ENCODE results near the gene DPM1.
A peak's percentile ranks its signal among the peaks of the same experiment; 100 is the strongest.

The DPM1 gene

GRCh38 chr20:50993876-50994275 lies 35.5 kb upstream of the DPM1 start:
- Histone ChIP-seq H3K4me1 (ENCODE audit: control insufficient read depth, insufficient read depth, low read length, unreplicated experiment) (peaks cover 7% of the 10 kb centered on the region), H3K27ac (ENCODE audit: low read depth, low read length) (no peak overlapping the region)

GRCh38 chr20:50992733-50993457 lies 34.6 kb upstream of the DPM1 start:
- Histone ChIP-seq H3K79me2 (ENCODE audit: control insufficient read depth, insufficient read depth, low read length, unreplicated experiment) (no peaks in the 10 kb centered on the region), H3K36me3 (ENCODE audit: insufficient read depth, low read length) (no peaks in the 10 kb centered on the region), H3K27me3 (ENCODE audit: insufficient read depth, low read length) (no peaks in the 10 kb centered on the region), H3K4me3 (ENCODE audit: low read depth, low read length) (no peak overlapping the region), H2AFZ (ENCODE audit: low read length, unreplicated experiment) (no peak overlapping the region), H3K4me1 (ENCODE audit: control insufficient read depth, insufficient read depth, low read length, unreplicated experiment) (peaks cover 7% of the 10 kb centered on the region), H3K27ac (ENCODE audit: low read depth, low read length) (no peak overlapping the region)

More at GRCh38 chr20:50993876-50994275, 35.5 kb upstream of the DPM1 start:
- H3K79me2 ChIP-seq (ENCODE audit: control insufficient read depth, insufficient read depth, low read length, unreplicated experiment), result no peaks in the 10 kb centered on the region
- no peak overlapping the region for H3K4me3 ChIP-seq (ENCODE audit: low read depth, low read length)
- H3K27me3 ChIP-seq (ENCODE audit: insufficient read depth, low read length), result no peaks in the 10 kb centered on the region
- no peaks in the 10 kb centered on the region for H3K36me3 ChIP-seq (ENCODE audit: insufficient read depth, low read length)
- H2AFZ ChIP-seq (ENCODE audit: low read length, unreplicated experiment), result no peak overlapping the region

GRCh38 chr20:50992336-50992732 lies 34.0 kb upstream of the DPM1 start:
- peaks cover 7% of the 10 kb centered on the region for H3K4me1 ChIP-seq (ENCODE audit: control insufficient read depth, insufficient read depth, low read length, unreplicated experiment)
- no peak overlapping the region for H2AFZ ChIP-seq (ENCODE audit: low read length, unreplicated experiment)
- no peak overlapping the region for H3K4me3 ChIP-seq (ENCODE audit: low read depth, low read length)

GRCh38 chr20:50991076-50991475 lies 32.7 kb upstream of the DPM1 start:
- Histone ChIP-seq H3K79me2 (ENCODE audit: control insufficient read depth, insufficient read depth, low read length, unreplicated experiment) (no peaks in the 10 kb centered on the region), H3K4me1 (ENCODE audit: control insufficient read depth, insufficient read depth, low read length, unreplicated experiment) (no peaks in the 10 kb centered on the region), H3K4me3 (ENCODE audit: low read depth, low read length) (no peak overlapping the region), H2AFZ (ENCODE audit: low read length, unreplicated experiment) (no peak overlapping the region), H3K27me3 (ENCODE audit: insufficient read depth, low read length) (no peaks in the 10 kb centered on the region), H3K27ac (ENCODE audit: low read depth, low read length) (no peak overlapping the region), H3K36me3 (ENCODE audit: insufficient read depth, low read length) (no peaks in the 10 kb centered on the region)

More at GRCh38 chr20:50992336-50992732, 34.0 kb upstream of the DPM1 start:
- Histone ChIP-seq H3K79me2 (ENCODE audit: control insufficient read depth, insufficient read depth, low read length, unreplicated experiment) (no peaks in the 10 kb centered on the region), H3K27me3 (ENCODE audit: insufficient read depth, low read length) (no peaks in the 10 kb centered on the region), H3K36me3 (ENCODE audit: insufficient read depth, low read length) (no peaks in the 10 kb centered on the region), H3K27ac (ENCODE audit: low read depth, low read length) (no peak overlapping the region)

GRCh38 chr20:50987493-50988210 lies 29.3 kb upstream of the DPM1 start:
- Histone ChIP-seq H3K79me2 (ENCODE audit: control insufficient read depth, insufficient read depth, low read length, unreplicated experiment) (no peaks in the 10 kb centered on the region), H3K27me3 (ENCODE audit: insufficient read depth, low read length) (no peaks in the 10 kb centered on the region), H3K4me1 (ENCODE audit: control insufficient read depth, insufficient read depth, low read length, unreplicated experiment) (peaks cover 2% of the 10 kb centered on the region), H3K4me3 (ENCODE audit: low read depth, low read length) (no peak overlapping the region), H2AFZ (ENCODE audit: low read length, unreplicated experiment) (peak overlapping the region; percentile 61), H3K27ac (ENCODE audit: low read depth, low read length) (no peak overlapping the region), H3K36me3 (ENCODE audit: insufficient read depth, low read length) (no peaks in the 10 kb centered on the region)

GRCh38 chr20:50983321-50983720 lies 25.0 kb upstream of the DPM1 start:
- Histone ChIP-seq H3K79me2 (ENCODE audit: control insufficient read depth, insufficient read depth, low read length, unreplicated experiment) (no peaks in the 10 kb centered on the region), H3K27ac (ENCODE audit: low read depth, low read length) (no peak overlapping the region), H3K27me3 (ENCODE audit: insufficient read depth, low read length) (no peaks in the 10 kb centered on the region), H3K4me1 (ENCODE audit: control insufficient read depth, insufficient read depth, low read length, unreplicated experiment) (peaks cover 30% of the 10 kb centered on the region), H3K36me3 (ENCODE audit: insufficient read depth, low read length) (no peaks in the 10 kb centered on the region), H2AFZ (ENCODE audit: low read length, unreplicated experiment) (no peak overlapping the region), H3K4me3 (ENCODE audit: low read depth, low read length) (no peak overlapping the region)

- Histone ChIP-seq H3K27me3 (ENCODE audit: insufficient read depth, low read length) (no peaks in the 10 kb centered on the region), H3K79me2 (ENCODE audit: control insufficient read depth, insufficient read depth, low read length, unreplicated experiment) (no peaks in the 10 kb centered on the region), H2AFZ (ENCODE audit: low read length, unreplicated experiment) (no peak overlapping the region), H3K4me3 (ENCODE audit: low read depth, low read length) (no peak overlapping the region), H3K4me1 (ENCODE audit: control insufficient read depth, insufficient read depth, low read length, unreplicated experiment) (peaks cover 30% of the 10 kb centered on the region), H3K27ac (ENCODE audit: low read depth, low read length) (peak overlapping the region; percentile 43; the same call in 1 of the 2 replicates), H3K36me3 (ENCODE audit: insufficient read depth, low read length) (no peaks in the 10 kb centered on the region)
These were observed 24.0 kb upstream of the DPM1 start for GRCh38 chr20:50982363-50982762.

- peaks cover 30% of the 10 kb centered on the region for H3K4me1 ChIP-seq (ENCODE audit: control insufficient read depth, insufficient read depth, low read length, unreplicated experiment)
- no peak overlapping the region for H2AFZ ChIP-seq (ENCODE audit: low read length, unreplicated experiment)
- no peaks in the 10 kb centered on the region for H3K27me3 ChIP-seq (ENCODE audit: insufficient read depth, low read length)
- H3K27ac ChIP-seq (ENCODE audit: low read depth, low read length), result peak overlapping the region; percentile 83; the same call in 1 of the 2 replicates
- no peak overlapping the region for H3K4me3 ChIP-seq (ENCODE audit: low read depth, low read length)
- no peaks in the 10 kb centered on the region for H3K36me3 ChIP-seq (ENCODE audit: insufficient read depth, low read length)
- H3K79me2 ChIP-seq (ENCODE audit: control insufficient read depth, insufficient read depth, low read length, unreplicated experiment), result no peaks in the 10 kb centered on the region
These were observed 23.3 kb upstream of the DPM1 start for GRCh38 chr20:50981714-50982048.

- Histone ChIP-seq H2AFZ (ENCODE audit: low read length, unreplicated experiment) (no peak overlapping the region), H3K4me1 (ENCODE audit: control insufficient read depth, insufficient read depth, low read length, unreplicated experiment) (peaks cover 30% of the 10 kb centered on the region), H3K27ac (ENCODE audit: low read depth, low read length) (peak overlapping the region; percentile 83), H3K79me2 (ENCODE audit: control insufficient read depth, insufficient read depth, low read length, unreplicated experiment) (no peaks in the 10 kb centered on the region), H3K4me3 (ENCODE audit: low read depth, low read length) (no peak overlapping the region), H3K27me3 (ENCODE audit: insufficient read depth, low read length) (no peaks in the 10 kb centered on the region), H3K36me3 (ENCODE audit: insufficient read depth, low read length) (no peaks in the 10 kb centered on the region)
These were observed 22.8 kb upstream of the DPM1 start for GRCh38 chr20:50980851-50981713.

- H3K36me3 ChIP-seq (ENCODE audit: insufficient read depth, low read length), result no peaks in the 10 kb centered on the region
- H3K27me3 ChIP-seq (ENCODE audit: insufficient read depth, low read length), result no peaks in the 10 kb centered on the region
- no peak overlapping the region for H2AFZ ChIP-seq (ENCODE audit: low read length, unreplicated experiment)
- H3K27ac ChIP-seq (ENCODE audit: low read depth, low read length), result peak overlapping the region; percentile 83
- no peaks in the 10 kb centered on the region for H3K79me2 ChIP-seq (ENCODE audit: control insufficient read depth, insufficient read depth, low read length, unreplicated experiment)
- no peak overlapping the region for H3K4me3 ChIP-seq (ENCODE audit: low read depth, low read length)
- peaks cover 30% of the 10 kb centered on the region for H3K4me1 ChIP-seq (ENCODE audit: control insufficient read depth, insufficient read depth, low read length, unreplicated experiment)
These were observed 21.8 kb upstream of the DPM1 start for GRCh38 chr20:50980071-50980681.
